DMS79 treated with DMSO at 0.1 percent for 48 hours (cell line): Measurements from ENCODE around the gene DNAJC16.
A peak's percentile ranks its signal among the peaks of the same experiment; 100 is the strongest.
"Not testable (repeated sequence)": the region's sequence is repeated elsewhere in the genome, so short reads cannot be mapped to it uniquely, and the experiment has no call there.

Experiments
- DNase-seq: peaks from one replicate; lab custom pipeline; 2025; lab: John Stamatoyannopoulos, UW

DNAJC16 gene

DNA sequence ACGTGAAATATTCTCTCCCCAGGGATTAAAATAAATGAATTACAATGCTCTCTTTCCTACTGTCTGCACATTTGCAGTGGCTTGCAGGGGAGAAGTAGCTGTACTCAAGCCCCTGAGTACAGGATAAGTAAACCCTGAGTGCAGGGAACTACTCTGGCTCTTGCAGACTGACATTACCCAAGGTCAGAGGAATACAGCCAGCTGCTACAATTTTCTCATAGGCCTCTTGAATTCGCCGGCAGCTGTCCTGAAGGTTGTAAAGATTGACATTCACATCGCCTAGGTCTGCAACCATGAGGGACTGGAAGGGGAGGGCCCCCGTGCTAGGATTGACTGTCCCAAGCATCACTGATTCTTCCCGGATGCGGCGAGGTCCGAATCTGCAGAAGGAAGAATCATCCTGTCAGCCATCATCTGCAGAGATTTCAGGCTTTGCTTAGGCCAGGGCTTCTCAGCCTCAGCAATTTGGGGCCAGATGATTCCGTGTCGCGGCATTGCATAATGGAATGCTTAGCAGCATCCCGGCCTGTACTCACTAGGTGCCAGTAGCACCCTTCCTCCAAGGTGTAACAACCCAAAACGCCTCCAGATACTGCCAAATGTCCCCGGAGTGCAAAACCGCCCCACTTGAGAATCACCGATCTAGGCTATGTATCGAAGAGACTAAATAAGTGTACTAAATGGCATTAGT lies 56.5 kb downstream of the DNAJC16 start:
- no peak for DNase-seq

DNA sequence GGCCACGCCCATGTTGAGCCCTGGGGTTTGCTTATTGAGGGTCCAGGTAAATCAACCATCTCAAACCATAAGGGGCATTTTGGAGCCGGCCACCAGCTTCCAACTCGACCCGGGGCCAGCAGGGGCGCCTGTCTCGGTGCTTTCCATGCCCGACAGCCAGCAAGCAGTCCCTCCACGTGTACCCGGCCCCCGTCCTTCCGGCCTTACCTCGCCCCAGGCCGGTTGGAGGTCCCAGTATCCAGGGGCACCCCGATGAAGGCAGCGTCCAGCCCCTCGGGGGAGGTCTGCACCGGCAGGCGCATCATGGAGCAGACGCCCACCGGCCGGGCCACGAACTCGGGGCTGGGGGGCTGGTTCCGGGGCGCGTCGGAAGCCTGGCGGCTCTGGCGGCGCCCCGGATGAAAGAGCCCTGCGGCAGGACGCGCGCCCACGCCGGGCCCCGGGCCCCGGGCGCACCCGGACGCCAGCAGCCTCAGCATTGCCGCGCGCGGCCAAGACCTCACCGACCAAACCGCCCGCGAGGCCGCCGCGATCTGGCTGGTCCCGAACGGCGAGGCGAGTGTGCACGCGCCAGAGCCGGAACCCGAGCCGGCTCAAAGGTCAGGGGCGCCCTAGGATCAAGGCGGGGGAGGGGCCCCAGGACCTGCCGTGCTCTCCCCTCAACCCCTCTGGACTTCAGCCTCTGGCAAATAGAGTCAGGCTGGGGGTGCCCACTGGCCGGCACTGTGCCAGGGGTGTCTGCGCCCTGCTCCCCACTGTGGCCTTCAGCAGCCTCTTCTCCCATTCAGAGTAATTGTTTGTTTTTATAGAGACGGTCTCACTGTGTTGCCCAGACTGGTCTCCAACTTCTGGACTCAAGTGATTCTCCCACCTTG lies 58.1 kb downstream of the DNAJC16 start, which contains the start of gene AGMAT:
Gene AGMAT, minus strand, starts transcription at position 563 of the 875 bp plus-strand sequence. Its CDS starts 84 bp downstream, at position 479.
- peak; percentile 34 for DNase-seq

- no peak for DNase-seq
These were observed 65.6 kb downstream of the DNAJC16 start for GRCh38 chr1:15592285-15592684.

DNA sequence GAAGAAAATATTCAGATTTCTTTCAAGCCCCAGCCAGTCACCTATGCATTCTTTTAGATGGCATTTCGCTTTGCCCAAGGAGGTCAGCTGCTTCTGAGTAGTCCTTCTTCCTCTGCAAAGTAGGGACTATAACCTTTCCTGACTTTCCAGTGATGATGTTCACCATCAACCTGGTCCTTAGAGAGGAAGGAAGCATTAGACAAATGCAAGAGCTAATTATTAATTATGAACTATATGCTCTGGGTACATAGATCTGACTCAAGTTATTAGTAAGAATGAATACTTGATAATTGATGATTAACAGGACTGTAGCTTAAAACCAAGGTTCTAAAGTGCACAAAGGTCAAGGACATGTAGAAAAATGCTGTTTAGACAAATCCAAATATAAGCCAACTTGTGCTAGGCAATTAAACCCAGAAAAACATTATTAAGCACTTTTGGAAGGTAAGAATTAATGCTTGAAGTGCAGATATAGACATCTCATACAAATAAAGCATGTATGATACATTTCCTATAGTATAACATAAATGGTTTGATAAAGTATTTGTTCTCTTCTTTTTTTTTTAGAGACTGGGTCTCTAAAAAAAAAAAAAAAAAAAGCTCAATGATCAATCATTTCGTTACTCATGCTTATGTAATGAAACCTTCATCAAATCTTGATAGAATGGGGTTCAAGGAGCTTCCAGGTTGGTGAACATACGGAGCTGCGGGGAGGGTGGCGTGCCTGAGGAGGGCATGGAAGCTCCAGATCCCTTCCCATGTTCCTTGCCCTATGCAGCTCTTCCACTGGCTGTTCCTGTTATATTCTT lies 69.4 kb downstream of the DNAJC16 start:
- DNase-seq: no peak

- no peak for DNase-seq
These were observed 71.8 kb downstream of the DNAJC16 start for GRCh38 chr1:15598436-15598835.

DNA sequence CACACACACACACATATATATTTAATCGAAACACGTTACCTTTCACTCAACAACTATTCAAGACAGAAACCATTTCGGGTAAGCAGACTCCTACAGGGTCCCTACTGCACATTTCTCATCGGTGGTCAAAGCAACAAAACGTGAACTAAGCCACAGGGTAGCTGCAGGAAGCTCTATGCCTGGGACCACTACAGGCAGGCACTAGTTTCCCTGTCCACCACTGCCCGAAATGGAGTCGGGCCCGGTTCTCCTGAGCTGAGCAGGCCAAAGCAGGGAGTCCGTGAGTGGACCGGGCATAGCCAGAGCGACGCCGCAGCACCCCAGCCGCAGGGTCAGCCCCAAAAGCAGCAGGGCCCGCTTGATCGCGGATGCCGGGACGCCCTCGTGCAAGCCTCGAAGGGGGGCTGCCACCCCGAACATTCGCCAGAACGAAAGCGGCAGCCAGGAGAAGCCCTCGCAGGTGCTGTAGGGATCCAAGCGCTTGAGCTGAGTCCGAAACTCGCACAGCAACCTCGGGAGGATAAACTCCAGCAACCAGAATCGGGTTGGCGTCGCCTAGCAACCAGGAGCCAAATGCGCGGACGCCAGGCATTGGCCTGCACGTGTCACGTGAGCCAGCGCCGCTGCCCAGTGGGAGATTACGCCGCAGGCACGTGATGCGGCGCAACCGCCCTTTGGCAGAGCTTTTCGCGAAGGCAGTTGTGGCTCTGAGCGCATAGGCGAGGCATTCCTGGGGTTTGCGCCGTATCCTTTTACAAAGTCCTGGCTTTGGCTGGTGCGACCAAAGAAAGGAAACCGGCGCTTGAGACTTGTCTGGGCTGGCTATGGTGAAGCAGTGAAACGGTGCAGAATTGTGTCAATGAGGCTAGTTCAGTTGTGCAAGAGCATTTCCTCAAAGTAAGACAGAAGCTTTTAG lies 76.7 kb downstream of the DNAJC16 start:
- peak; percentile 95 for DNase-seq

DNA sequence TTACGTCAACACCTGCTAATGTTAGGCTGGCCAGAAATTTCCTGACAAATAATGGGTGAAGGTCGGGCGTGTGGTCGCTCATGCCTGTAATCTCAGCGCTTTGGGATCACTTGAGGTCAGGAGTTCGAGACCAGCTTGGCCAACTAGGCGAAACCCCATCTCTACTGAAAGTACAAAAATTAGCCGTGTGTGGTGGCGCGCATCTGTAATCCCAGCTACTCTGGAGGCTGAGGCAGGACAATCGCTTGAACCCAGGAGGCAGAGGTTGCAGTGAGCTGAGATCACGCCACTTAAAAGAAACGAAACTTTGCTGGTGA lies 77.3 kb downstream of the DNAJC16 start:
- DNase-seq: not testable (repeated sequence)

DNA sequence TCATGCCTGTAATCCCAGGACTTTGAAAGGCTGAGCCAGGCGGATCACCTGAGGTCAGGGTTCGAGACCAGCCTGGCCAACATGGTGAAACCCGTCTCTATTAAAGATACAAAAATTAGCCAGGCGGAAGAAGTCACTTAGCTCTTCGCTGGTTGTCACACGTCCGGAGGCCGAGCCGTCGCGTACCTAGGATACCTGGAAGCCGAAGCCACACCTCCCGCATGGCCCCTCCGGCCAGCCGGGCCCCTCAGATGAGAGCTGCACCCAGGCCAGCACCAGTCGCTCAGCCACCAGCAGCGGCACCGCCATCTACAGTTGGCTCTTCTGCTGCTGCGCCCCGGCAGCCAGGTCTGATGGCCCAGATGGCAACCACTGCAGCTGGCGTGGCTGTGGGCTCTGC lies 77.8 kb downstream of the DNAJC16 start:
- DNase-seq: not testable (repeated sequence)

DNA sequence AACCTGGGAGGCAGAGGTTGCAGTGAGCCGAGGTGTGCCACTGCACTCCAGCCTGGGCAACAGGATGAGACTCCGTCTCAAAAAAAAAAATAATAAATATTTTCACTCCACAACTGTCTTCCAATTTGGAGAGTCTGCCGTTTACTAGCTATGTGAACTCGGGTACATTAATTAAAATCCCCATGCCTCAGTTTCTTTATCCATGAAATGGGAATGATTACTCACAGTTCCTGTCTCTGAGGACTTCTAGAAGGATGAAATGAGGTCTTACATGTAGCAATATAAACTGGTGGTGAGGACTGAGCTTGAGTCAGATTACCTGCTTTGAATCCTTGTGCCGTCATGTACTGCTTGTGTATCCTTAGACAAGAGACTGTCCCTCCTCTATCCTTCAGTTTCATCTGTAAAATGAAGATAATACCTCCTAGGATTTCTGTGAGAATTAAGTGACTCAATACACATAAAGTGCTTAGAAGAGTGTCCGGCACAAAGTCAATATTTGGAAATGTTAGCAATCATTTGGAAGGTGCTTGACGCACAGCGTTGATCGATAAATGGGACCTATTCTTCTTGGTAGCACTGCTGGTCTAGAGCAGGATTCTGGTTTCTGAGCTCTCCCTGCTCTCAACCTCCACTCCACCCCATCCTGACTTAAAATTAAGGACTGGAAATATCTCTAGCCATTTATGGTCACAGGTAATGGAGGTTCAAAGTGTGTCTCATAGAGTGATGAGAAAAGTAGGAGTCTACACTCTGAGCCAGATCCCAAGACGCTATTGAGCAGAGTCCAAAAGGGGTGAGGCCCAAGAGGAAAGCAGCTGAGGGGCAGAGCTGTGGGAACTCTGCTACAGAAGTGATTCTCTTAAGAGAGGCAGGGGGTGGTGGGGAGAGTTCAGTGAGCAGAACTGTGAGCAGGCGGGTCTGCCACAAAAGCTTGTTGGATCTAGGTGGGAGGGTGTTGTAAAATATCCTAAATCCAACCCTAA lies 79.0 kb downstream of the DNAJC16 start:
- no peak for DNase-seq

- DNase-seq: no peak
These were observed 83.0 kb downstream of the DNAJC16 start for GRCh38 chr1:15609631-15610030.

DNA sequence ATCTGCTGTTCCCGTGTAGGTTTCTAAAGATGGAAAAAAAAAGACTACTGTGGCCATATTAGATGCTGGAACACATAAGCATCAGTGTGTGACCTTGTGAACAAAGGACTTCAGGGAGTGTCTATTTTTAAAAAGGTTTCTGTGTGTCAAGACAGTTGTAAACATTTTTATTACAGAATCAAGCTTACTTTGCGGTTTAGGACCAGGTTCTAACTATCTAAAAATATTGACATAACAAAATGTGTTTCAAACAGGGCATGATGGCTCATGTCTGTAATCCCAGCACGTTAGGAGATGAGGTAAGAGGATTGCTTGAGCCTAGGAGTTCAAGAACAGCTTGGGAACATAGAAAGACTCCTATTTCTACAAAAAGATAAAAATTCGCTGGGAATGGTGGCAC lies 83.5 kb downstream of the DNAJC16 start:
- no peak for DNase-seq

GRCh38 chr1:15616373-15617172 lies 89.9 kb downstream of the DNAJC16 start:
- no peak for DNase-seq

DNA sequence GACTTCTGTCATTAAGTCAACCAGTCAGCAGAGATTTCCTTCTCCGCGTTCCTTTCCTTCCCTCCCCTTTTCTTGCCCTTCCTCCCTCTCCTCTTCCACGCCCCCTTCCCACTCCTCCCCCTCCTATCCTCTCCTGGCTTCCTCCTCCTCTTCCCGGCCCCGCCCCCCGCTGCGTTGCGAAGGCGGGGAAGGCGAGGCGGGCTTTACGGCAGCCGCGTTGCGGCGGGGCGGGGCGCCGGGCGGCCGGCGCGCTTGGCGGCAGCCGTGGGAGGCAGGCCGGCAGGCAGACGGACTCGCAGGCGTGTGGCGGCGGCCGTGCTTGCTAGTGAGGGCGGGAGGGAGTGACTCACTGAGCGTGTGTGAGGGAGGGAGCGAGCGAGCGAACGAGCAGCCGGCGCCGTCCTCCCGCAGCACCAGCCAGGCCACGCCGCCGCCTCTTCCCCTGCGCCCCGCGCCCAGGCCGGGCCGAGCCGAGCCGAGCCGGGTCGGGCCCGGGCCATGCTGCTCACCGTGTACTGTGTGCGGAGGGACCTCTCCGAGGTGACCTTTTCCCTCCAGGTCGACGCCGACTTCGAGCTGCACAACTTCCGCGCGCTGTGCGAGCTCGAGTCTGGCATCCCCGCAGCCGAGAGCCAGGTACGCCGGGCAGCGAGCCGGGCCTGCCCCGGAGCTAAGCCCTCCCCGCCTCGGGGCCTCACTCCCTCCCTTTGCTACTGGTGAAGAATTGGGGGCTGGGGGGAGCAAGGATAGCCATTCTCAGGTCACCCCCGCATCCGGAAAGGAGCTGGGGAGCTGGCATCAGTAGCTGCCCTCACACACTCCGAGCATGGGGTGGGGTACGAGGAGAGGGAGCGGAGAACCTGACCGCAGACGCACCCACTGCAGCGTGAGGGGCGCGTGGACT lies 90.8 kb downstream of the DNAJC16 start, which contains the start of gene DDI2:
Gene DDI2, plus strand, starts transcription at position 286 of the 904 bp plus-strand sequence. Its CDS starts 213 bp downstream, at position 499.
- peak; percentile 97 for DNase-seq

- peak; percentile 48 for DNase-seq
These were observed 91.5 kb downstream of the DNAJC16 start for GRCh38 chr1:15618077-15618654.

DNA sequence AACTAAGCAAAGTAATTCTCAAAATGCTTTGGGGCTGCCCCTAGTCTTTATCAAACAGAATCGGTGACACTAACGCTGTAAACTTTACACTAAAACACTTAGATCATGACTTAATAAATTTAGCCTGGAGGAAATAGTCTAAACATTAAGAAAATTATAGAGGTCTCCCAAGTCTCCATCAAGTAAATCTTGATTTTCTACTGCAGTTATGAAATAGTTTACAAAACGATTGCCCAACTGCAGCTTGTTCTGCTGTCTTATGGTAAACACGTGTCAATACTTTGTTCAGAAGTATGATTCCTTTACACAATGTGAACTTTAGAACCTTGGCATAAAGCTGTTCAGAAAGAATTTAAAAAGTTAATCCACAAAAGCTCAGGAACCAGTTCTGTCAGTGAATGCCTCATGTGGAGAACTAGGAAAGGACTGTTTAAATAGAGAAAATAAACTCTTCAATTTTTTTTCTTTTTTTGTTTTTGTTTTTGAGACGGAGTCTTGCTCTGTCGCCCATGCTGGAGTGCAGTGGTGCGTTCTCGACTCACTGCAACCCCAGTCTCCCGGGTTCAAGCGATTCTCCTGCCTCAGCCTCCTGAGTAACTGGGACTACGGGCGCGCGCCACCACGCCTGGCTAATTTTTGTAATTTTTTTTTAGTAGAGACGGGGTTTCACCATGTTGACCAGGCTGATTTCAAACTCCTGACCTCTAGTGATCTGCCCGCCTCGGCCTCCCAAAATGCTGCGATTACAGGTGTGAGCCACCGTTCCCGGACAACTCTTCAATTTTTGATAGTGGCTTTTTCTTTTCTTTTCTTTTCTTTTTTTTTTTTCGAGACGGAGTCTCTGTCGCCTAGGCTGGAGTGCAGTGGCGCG lies 92.2 kb downstream of the DNAJC16 start:
- DNase-seq: no peak

DNA sequence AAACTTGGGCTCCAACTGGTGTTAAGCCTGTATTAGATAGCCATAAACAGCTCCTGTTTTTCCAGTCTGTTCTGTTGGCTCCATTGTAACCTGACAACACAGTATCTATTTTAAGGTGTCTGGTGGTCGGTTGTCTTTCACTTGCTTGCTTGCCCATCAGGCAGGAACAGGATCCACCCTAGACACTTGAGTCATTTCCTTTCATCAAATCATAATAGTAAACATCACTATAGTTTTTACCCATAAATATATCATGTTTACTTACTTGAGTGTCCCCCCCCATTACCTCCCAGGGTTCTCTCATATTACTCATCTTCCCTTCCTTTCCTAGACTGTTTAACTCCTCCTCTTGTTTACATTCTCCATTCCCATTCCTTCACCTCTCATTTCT lies 93.5 kb downstream of the DNAJC16 start:
- no peak for DNase-seq
